ENCODE data around the gene SEC61B.

SEC61B gene

DNA sequence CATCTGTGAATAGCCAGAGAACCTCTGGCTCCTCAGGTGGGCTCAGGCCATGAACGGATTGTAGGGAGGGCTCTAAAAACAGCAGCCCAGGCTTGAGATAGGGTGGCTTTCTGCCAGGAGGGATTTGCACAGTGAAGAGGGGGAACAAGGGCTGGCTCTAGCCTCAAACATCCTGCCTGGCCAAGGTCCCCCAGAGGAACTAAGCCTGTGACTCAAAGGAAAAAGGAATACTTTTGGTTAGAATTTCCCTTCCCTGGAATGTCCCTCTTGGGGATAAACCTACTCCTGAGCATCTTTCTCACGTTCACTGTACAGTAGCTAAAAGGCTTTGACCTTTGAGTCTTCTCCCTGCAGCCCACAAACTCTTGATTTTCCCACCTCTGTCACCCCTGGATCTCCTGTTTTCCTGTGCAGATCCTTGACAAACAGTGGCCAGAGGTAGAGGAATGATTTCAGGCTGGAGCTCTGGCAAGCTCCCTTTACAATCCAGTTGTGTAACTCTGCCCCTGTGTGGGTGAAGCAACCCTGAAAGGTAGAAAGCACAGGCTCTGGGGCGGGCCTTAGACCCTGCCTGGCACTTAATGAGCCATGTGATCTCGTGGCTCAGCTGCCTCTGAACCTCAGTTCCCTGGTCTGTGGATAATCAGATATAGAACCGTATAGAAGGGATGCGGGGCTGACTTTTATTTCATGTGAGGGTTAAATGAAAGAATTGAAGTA is 17.4 kb downstream of the SEC61B start:
- DNase-seq, result no peak

DNA sequence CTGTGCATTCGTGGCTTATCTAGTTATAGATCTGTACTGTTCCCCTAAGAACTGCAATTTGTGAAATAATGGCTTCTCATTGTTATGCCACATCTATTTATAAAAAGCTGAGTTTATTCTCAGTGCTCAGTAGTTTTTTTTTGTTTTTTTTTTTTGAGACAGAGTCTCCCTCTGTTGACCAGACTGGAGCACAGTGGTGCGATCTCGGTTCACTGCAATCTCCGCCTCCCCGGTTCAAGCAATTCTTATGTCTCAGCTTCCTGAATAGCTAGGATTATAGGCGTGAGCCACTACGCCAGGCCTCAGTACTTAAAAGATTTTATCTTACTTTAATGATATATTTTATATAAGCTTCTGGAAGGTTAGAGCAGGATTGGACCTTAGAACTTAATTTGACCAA is 19.0 kb downstream of the SEC61B start:
- DNase-seq, result no peak

DNA sequence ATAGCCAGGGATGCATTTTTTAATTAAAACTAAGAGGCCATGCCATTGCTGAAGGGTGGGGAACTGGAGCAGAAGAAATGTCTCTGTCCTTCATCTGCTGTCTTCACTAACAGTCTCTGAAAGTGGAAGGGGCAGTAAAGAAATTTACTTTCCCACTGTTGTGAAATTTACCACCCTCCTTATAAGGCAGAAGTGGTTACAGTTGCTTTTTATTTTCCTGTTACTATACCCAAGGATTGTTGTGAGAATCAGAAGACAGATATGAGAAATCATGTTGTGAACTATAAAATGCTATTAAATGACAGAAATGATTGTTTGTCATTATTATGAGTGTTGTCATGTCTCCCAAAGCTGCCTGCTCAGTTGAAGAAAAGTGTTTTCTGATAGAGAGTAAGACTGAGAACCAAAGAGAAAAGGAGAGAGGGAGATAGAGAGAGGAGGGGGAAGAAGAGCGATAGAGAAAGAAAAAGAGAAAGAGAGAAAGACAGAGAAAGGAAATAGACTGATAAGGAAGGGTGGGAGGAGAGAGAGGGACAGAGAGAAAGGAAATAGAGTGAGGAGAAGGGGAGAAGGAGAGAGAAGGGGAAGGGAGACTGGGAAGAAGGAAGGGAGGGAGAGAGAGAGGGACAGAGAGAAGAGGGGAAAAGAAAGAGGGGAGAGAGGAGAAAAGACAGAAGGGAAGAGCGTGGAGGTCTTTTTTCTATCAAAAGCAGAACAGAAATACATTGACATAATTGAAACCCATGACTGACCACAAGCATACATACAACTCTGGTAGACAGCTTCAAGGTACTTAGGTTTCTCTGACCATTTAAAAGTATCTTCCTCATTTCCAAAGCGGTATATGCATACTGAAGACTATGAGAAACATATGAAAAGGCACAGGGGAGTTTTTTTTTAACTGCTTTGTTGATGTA is 22.5 kb downstream of the SEC61B start:
- DNase-seq, result no peak

DNA sequence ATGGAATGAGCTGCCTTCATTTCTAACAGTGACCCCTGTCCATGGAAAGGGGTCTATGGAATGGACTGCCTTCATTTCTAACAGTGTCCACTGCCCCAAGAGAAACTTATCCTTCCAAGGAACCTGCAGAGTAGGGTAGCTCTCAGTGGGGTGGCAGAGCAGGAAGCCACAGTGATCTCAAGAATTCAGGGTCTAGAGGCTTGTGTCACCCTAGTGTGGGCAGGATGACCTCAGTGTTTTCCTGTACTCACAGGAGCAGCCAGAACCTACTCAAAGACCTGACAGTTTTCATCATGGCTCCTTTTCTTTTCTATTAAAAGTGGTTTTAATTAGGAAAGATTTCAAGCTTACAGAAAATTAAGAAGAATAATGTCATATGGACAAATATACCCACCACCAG is 27.5 kb downstream of the SEC61B start:
- no peak for DNase-seq

DNA sequence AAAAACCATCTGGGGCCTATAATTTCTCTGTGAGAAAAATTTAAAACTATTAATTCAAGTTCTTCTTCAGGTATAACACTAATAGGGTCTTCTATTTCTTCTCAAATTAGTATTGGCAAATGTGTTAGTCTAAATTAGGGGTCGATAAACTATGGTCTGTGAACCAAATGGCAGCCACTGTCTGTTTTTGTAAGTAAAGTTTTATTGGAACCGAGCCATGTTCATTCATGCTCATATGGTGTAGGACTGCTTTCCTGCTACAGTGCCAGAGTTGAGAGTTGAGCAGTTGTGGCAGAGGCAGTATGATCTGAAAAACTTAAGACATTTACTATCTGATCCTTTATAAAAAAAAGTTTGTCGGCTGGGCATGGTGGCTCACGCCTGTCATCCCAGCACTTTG is 29.1 kb downstream of the SEC61B start:
- no peak for DNase-seq

DNA sequence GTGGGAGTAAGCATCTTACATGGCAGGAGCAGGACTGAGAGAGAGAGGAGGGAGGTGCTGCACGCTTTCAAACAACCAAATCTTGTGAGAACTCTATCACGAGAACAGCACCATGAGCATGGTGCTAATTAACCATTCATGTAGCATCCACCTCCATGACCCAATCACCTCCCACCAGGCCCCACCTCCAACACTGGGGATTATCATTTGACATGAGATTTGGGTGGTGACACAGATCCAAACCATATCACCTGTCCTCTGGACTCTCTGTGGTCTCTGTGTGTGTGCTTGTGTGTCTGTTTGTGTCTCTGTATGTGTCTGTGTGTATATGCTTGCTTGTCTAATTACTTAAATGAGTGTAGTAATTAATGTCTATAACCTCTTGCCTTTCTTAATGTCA is 31.1 kb downstream of the SEC61B start:
- no peak for DNase-seq

DNA sequence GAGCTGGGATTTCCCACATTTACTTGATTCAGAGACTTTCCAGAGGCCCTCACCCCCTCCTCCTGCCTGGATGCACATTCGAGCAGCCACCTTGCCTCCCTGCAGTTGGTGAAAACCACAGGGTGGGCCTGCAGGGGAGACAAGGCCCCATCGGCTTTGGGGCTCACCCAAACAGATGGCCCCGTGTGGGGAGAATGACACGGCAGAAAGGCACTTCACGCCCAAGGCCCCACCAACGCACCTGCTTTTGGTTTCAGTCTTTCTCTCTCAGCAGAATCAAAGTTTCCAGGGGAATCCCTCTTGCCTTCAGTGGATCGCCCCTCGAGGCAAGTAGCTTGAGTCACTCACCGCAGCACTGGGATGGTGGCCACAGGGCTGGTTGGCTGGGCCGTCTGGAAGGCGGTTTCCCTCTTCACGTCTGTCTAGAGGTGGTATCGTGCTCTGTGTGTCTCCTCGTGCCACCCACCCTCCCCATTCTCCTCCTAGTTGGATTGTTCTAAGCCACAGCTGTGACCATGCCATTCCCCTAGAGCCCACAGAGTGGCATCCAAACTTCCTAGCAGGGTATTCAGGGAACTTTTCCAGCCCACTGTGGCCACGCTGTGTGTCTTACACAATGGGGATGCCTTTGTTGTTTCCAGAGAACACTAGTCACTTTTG is 31.8 kb downstream of the SEC61B start:
- DNase-seq, result peak; percentile 29

DNA sequence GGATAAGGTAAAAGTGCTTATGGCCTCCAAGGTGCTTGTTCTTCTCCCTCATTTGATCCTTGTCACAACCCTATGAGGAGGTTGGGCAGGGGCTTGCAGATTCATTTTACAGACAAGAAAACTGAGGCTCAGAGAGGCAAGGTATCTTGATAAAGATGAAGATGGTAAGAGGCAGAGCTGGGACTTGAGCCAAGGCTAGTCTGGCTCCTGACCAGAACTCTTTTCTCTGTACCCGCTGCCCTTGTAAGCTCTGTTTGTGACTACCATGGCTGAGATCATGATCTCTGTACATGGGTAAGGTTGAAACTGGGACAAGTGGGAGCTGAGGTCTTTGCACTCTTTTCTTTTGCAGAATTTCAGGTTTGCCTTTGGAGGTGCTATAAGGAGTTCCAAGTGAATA is 33.6 kb downstream of the SEC61B start:
- no peak for DNase-seq

DNA sequence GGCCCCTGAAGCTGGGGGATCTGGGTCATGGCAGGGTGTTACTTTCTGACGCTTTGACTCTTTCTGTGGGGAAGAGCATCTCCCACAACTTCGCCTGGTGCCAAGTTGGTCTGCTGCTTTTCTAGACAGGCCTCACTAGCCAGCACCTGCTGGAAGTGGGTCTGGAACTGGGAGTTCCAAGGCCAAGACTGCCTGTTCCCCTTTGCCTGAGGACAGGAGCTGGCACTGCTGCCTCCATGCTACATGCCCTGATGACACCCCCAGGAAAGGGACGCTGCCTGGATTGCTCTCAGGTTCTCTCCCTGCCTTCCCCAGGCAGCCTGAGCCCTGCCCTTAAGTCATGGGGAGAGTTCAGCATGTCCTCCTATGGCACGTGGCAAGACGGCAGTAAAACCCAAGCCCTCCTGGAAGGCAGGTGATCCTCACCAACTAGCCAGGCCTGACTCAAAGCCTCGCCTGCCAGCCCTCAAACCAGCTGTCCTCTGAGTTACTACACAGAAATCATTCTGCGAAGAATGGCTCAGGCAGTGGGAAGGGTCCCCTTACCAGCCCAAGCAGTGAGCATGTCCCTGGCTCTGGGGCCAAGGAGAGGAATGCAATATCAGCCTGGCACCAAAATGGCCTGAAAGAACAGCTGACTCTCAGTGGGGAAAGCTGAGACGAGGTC is 35.8 kb downstream of the SEC61B start:
- no peak for DNase-seq

DNA sequence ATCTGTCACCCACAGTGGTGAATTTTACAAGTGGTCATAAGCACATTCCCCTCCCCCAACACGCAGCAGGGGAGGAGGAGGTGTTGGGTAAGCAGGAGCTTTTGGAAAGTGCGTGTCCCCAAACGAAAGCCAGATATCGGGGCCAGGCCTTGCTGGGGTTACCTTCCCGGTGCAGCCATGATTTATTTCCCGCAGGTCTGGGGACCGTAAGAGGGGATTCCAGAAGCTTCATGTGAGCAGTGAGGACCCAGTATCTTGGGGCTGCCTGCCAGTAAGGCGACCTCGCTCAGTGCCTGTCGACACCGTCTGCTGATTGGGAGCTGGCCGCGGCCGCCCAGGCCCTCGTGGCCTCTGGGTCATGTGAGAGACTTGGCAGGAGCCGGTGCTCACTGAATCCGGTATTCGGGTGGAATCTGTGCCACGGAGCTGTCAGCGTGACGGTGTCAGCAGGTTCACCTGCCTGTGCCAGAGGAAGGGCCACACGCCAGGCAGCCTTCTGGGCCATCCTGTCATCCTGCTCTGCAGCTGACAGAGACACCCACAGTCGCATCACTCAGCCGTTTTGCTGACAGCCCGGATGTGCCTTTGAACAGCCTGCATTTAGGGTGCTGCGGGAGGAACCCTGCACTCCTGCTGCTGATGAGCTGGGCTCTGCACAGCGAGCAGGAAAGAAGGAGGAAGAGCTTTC is 37.3 kb downstream of the SEC61B start:
- DNase-seq, result peak; percentile 33

DNA sequence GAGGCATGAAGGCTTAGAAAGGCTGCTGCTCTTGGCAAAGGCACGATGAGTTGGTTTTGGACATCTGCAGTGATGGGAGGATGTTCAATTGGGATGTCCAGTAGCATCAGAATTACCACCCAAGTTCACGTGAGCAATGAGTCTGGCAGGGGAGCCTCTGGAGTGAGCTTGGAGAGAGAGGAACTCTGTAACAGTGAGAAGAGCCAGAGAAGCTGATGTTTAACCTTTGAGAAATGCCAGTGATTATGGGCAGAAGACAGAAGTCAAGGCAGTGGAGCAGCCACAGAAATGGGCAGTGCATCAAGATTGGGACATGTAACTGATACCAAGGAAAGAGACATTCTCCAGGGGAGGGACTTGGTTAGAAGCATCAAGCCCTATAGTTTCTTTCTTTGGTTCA is 39.8 kb downstream of the SEC61B start:
- no peak for DNase-seq

DNA sequence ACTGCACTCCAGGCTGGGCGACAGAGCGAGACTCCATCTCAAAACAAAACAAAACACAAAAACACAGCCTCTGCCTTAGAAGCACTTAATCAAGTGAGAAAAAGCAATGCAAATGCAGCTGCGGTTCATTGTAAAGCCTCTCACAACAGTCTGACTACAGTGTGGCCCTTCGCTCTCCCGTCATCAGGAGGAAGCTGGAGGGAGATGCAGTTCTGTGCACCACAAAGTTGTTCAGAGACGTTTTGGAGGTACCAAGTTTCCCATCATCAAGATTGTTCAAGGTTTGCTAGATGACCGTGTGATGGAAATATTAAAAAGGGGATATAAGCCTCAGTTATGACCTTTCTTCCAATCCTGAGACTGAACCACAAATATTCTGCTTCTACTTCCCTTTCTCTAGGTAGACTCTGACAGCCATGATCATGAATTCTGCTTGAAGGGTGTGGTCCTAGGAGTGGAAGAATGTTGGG is 40.9 kb downstream of the SEC61B start:
- DNase-seq, result no peak

DNA sequence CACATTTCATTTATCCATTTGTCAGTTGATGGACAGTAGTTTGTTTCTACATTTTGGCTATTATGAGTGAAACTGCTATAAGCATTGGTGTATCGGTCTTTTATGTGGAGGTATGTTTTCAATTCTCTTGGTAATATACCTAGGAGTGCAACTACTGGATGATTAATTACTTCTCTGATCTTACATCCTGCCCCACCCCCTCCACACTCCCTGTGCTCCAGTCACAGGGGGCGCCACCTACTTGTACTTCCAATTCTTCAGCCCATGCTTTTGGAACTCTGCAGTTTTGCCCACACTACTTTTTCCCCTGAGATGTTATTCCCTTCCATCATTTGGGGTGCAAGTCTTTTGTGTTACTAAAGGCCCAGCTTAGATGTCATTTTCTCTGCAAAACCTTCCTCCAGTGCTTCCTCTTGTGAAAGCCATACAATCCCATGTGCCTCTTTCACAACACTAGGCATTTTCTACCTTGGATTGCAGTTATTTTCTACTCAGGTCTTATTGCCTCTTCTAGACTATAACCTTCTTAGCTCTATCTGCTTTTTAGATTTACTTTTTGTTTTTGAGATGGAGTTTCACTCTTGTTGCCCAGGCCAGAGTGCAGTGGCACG is 42.1 kb downstream of the SEC61B start:
- DNase-seq, result peak; percentile 54

DNA sequence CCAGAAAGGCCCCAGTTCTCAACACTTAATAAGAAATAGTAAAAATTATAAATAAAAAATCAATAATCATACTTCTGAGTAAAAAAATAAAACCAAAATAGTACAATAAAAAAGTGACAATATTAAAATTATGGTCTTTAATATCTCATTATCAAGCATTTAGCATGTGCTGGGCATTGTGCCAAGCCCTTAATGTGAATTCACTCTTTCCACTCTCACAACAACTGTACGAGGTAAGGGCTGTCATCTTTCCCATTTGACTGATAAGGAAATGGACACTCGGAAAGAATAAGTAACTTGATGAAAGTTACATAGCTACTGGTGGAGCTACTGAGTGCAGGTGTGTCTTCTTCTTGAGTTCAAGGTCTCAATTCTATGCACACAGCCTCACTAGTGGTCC is 43.6 kb downstream of the SEC61B start:
- peak; percentile 51 for DNase-seq

DNA sequence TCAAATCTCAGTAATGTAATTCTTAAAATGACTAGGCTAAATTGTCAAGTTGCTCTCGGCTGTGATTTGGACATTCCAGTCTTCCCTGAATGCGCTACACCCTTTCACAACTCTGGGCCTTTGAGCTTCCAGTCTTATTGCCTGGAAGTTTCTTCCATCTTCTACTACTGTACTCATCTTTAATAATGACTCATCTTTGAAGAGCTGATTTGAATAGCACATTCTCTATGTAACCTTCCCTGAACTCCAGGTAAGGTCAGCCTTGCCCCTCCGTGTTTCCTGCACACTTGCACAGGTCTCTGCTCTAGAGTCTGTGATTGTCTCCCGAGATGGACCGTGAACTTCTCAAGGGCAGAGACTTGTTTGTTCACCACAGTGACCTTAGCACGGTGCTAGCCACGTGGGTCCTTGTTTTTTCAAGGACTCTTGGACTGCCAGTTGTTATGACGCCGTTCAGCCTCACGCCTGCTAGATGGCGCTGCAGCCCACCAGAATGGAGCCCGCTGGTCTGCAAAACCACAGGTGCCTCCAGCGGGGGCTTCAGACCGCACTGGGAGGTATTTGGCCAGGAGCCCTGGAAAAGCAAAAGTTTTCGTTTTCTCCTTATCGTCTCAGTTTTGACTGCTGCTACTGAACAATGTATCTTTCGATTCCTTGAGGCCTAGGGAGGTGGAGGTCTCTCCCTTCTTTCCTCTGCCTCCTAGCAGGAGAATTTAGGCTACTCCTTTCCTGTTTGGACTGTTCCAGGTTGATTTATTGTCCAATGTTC is 44.4 kb downstream of the SEC61B start:
- DNase-seq, result peak; percentile 85

DNA sequence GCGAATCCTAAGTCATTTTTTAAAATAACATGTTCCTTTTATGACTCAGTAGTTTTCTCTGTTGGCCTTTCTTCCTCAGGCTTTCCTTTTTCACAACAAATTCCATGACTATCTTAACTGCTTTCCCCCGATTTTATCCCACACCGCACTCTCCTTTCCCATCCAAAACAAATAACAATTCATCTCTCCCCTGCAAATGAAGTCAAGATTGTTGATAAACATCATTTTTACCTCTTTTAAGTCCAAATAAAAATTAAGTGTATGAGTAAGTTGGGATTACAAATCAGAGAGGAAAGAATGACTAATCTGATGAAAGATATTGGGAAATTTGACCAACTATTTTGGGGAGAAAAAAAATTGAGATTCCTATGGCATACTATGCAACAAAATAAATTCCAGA is 47.3 kb downstream of the SEC61B start:
- no peak for DNase-seq

DNA sequence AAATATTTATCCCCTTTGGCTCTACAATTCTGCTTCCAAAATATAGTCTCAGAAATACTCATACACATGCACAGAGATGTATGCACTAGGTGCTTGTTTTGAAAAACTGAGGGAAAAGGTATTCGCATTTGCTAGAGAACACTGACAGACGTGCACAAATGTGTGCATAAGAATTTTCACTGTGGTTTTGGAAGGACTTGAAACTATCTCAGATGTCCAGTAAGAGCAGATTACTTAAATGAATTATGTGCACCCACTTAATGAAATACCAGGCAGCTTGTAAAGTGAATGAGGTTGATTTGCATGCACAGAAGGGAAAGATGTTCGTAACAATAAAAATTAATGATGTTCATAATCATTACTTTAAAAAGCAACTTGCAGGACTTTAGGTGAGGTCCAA is 48.4 kb downstream of the SEC61B start:
- DNase-seq, result no peak

DNA sequence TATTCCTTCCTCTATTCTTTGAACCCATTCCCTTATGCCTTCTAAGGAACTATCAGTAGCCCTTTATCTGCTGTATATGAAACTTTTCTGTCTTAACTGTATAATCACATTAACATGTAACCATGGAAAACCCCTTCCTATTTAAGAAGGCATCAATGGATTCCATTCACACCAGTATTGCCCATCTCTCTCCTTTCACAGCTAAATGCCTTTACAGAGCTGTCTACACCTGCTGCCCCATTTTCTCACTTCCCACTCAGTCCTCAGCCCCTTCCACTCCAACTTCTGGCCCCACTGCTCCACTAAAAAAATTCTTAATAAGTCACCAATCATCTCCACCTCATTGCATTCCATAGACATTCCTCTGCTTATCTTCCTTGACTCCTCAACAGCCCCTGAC is 50.8 kb downstream of the SEC61B start:
- no peak for DNase-seq

DNA sequence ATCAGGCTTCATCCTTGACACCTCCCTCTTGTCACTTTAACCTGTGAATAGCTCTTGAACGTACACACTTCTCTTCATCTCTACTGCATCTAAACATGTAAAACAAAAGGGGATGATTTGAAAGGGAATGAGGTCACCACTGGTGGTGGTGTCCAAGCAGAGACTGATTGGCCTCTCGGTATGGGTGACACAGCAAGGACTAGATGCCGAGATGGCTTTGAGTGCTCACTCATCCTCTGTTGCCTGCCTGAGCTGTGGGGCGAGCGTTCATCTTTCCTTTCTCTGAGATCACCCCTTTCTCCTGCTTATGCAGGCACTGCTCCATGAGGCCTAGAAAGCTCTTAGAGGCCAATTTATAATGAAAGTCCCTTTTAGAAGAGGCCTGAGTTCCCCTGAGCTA is 51.9 kb downstream of the SEC61B start:
- no peak for DNase-seq

DNA sequence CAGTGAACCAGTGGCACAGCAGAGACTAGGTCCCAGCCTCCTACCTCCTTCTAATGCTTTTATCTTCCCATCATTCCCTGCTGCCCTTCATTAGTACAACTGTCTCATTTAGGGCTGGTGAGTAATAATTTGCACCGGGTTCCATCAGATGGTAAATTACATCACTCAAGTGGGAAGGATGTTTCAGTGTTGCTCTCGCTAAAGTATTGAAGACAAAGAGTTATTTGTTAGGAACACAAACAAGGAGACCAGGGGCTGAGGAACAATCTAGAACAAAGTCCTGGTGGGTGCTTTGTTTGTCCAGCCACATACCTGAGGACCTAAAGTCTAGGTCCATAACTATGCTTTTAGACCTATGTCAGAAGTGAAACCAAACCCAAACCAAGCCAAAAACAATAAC is 52.4 kb downstream of the SEC61B start:
- no peak for DNase-seq

All from hematopoietic multipotent progenitor cell treated with erythropoietin and hydrocortisone succinate and interleukin-3 and kit ligand, for 6 days (in vitro differentiated cells).